ENCODE results near the gene SLC6A6. TPM values are rescaled to one million over a fixed set of nuclear protein-coding genes. Genes with fewer than 3 reads are reported as not detected.

The SLC6A6 gene
- polyA plus RNA-seq, 1 donor (not counting 4 experiments of a cell fraction or from before 2014, with no cell fraction given): 8.3 TPM

DNA sequence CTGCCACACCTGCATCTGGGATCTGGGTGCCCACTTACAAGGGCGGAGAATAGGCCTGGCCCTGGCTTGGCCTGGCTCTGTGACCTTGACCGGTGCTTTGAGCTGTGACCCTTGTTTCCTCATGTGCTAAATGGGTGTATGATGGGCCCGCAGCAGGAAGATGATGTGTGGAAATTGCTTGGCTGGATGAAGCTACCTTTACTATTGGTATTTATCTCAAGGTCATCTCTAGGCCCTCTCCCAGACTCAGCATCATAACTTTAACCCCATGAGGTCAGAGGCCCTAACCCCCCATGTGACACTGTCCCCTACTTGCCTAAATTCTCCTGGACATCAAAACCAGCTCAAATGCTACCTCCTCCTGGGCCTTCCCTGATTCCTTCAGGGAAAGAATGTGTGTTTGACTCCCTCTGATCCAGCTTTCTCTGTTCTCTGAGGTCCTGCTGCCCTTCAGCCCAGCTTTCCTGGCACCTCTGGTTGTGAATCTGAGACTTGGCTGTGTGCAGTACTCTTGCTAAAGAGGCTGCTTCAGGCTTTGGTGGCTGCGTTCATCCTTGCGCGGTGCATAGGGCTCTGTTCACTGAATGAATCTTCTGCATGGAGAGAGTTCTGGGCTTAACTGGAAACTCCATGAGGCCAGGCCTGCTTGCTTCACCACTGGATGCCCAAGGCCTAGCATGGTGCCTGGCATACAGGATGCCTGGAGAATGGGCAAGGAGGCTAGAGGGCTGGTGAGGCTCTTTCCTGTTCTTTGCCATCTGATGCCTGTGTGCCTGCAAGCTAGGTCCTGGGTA lies 25.2 kb upstream of the SLC6A6 start:
- Histone ChIP-seq H3K4me2 (ENCODE audit: control insufficient read depth, extremely low read depth, insufficient read depth, low read depth, low read length) (no peak overlapping the region), H3K36me3 (ENCODE audit: control insufficient read depth in 2 of 2, extremely low read depth in 1 of 2, insufficient read depth in 2 of 2, low read length in 2 of 2) (no peaks in the 10 kb centered on the region)

DNA sequence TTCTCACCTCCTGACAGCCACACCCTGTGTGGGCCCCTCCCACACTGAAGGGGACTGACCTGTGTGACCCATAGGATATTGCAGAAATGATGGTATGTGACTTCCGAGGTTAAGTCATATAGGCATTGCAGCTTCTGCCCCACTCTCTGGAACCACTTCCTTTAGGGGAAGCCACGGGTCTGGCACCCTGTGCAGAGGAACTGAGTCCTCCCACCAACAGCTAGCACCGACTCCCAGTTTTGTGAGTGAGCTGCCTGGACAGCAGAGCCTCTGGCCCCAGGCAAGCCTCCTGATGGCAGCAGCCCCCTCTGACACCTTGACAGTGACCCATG lies 24.6 kb upstream of the SLC6A6 start:
- no peaks in the 10 kb centered on the region for H3K9me3 ChIP-seq (ENCODE audit: control insufficient read depth, low read depth, low read length)
- H3K27ac ChIP-seq (ENCODE audit: control insufficient read depth, insufficient read depth, low read length): no peak overlapping the region
- no peak overlapping the region for H3K9ac ChIP-seq (ENCODE audit: control insufficient read depth, extremely low read depth, insufficient read depth, low read length)
- H3K36me3 ChIP-seq (ENCODE audit: control insufficient read depth in 2 of 2, extremely low read depth in 1 of 2, insufficient read depth in 2 of 2, low read length in 2 of 2): no peaks in the 10 kb centered on the region
- no peak overlapping the region for H3K4me2 ChIP-seq (ENCODE audit: control insufficient read depth, extremely low read depth, insufficient read depth, low read depth, low read length)
- dilution Hi-C loops (cut with MboI; ENCODE audit: extremely low pct_ligation_motif_present, low sequenced_read_pairs): no loop called here
- H4K20me1 ChIP-seq (ENCODE audit: control insufficient read depth, extremely low read depth, insufficient read depth, low read length): no peaks in the 10 kb centered on the region
- H3K4me3 ChIP-seq (ENCODE audit: control insufficient read depth in 2 of 3, extremely low read depth in 1 of 3, insufficient read depth in 2 of 3, low read depth in 1 of 3, low read length in 3 of 3): no peak overlapping the region
- H3K4me1 ChIP-seq (ENCODE audit: control insufficient read depth, extremely low read depth, insufficient read depth, low read length): peaks cover 15% of the 10 kb centered on the region
- FAIRE-seq: no peak
- no peak for DNase-seq (ENCODE audit: low read depth, low spot score)
- TF ChIP-seq EZH2 (IDR thresholded peaks at IDR 0.05; ENCODE audit: low read length): no peak
- TF ChIP-seq, protein P1, sequence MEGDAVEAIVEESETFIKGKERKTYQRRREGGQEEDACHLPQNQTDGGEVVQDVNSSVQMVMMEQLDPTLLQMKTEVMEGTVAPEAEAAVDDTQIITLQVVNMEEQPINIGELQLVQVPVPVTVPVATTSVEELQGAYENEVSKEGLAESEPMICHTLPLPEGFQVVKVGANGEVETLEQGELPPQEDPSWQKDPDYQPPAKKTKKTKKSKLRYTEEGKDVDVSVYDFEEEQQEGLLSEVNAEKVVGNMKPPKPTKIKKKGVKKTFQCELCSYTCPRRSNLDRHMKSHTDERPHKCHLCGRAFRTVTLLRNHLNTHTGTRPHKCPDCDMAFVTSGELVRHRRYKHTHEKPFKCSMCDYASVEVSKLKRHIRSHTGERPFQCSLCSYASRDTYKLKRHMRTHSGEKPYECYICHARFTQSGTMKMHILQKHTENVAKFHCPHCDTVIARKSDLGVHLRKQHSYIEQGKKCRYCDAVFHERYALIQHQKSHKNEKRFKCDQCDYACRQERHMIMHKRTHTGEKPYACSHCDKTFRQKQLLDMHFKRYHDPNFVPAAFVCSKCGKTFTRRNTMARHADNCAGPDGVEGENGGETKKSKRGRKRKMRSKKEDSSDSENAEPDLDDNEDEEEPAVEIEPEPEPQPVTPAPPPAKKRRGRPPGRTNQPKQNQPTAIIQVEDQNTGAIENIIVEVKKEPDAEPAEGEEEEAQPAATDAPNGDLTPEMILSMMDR (optimal IDR thresholded peaks at IDR 0.05 in 1 of 3, IDR thresholded peaks at IDR 0.05 in 1 of 3, conservative IDR thresholded peaks at IDR 0.05 in 1 of 3; ENCODE audit: extremely low read depth in 1 of 3, insufficient read depth in 2 of 3, low read length in 3 of 3): no peak
- H3K9me1 ChIP-seq (ENCODE audit: control insufficient read depth, extremely low read depth, insufficient read depth, low read length): no peaks in the 10 kb centered on the region
- no peaks in the 10 kb centered on the region for H3K79me2 ChIP-seq (ENCODE audit: control insufficient read depth, insufficient read depth, low read length)
- H2AFZ ChIP-seq (ENCODE audit: control insufficient read depth, low read length): no peak overlapping the region
- peaks cover 11% of the 10 kb centered on the region for H3K27me3 ChIP-seq (ENCODE audit: control insufficient read depth, extremely low read depth, insufficient read depth, low read length)

More for the DNA sequence above, 25.2 kb upstream of the SLC6A6 start:
- no peak for FAIRE-seq
- Histone ChIP-seq H3K27ac (ENCODE audit: control insufficient read depth, insufficient read depth, low read length) (no peak overlapping the region), H3K27me3 (ENCODE audit: control insufficient read depth, extremely low read depth, insufficient read depth, low read length) (peaks cover 7% of the 10 kb centered on the region), H3K9ac (ENCODE audit: control insufficient read depth, extremely low read depth, insufficient read depth, low read length) (no peak overlapping the region), H4K20me1 (ENCODE audit: control insufficient read depth, extremely low read depth, insufficient read depth, low read length) (no peaks in the 10 kb centered on the region), H3K9me1 (ENCODE audit: control insufficient read depth, extremely low read depth, insufficient read depth, low read length) (no peaks in the 10 kb centered on the region), H3K4me3 (ENCODE audit: control insufficient read depth in 2 of 3, extremely low read depth in 1 of 3, insufficient read depth in 2 of 3, low read depth in 1 of 3, low read length in 3 of 3) (no peak overlapping the region), H3K4me1 (ENCODE audit: control insufficient read depth, extremely low read depth, insufficient read depth, low read length) (peaks cover 20% of the 10 kb centered on the region), H2AFZ (ENCODE audit: control insufficient read depth, low read length) (no peak overlapping the region), H3K9me3 (ENCODE audit: control insufficient read depth, low read depth, low read length) (no peaks in the 10 kb centered on the region), H3K79me2 (ENCODE audit: control insufficient read depth, insufficient read depth, low read length) (no peaks in the 10 kb centered on the region)
- dilution Hi-C loops (cut with MboI; ENCODE audit: extremely low pct_ligation_motif_present, low sequenced_read_pairs): no loop called here
- no peak for TF ChIP-seq EZH2 (IDR thresholded peaks at IDR 0.05; ENCODE audit: low read length)
- TF ChIP-seq, protein P1 (optimal IDR thresholded peaks at IDR 0.05 in 1 of 3, IDR thresholded peaks at IDR 0.05 in 1 of 3, conservative IDR thresholded peaks at IDR 0.05 in 1 of 3; ENCODE audit: extremely low read depth in 1 of 3, insufficient read depth in 2 of 3, low read length in 3 of 3): no peak
- DNase-seq (ENCODE audit: low read depth, low spot score): no peak
